Fibroblast of lung (primary cell): Measurements from ENCODE around the gene EZH1. TPM values are rescaled to one million over a fixed set of nuclear protein-coding genes. Genes with fewer than 3 reads are reported as not detected.

Source experiments
- DNase-seq, 2 donors: peaks; one replicate each; pipeline versions ENCODE4 v3.0.0 to v3.0.0-alpha.2; 2010; ENCODE audit warnings: low read depth in 2 of 2
- H2AFZ ChIP-seq: 2 replicates; pipeline ENCODE4 v1.5.1; 2012; ENCODE audit warnings: low read length, control low read depth, inconsistent platforms
- H3K27ac ChIP-seq: 2 replicates; pipeline ENCODE4 v1.5.1; 2011; ENCODE audit warnings: low read length, control low read depth; ENCODE audit not compliant: insufficient read depth
- H3K27me3 ChIP-seq: 2 replicates; pipeline ENCODE4 v1.5.1; 2011; ENCODE audit warnings: mild to moderate bottlenecking, low read length; ENCODE audit not compliant: control insufficient read depth, insufficient read depth
- H3K36me3 ChIP-seq: 2 replicates; pipeline ENCODE4 v1.5.1; 2011; ENCODE audit warnings: low read length; ENCODE audit not compliant: control insufficient read depth, insufficient read depth
- H3K4me1 ChIP-seq: 2 replicates; pipeline ENCODE4 v1.5.1; 2011; ENCODE audit warnings: low read length; ENCODE audit not compliant: control insufficient read depth, insufficient read depth; ENCODE audit errors: extremely low read depth
- H3K4me2 ChIP-seq: 2 replicates; pipeline ENCODE4 v1.5.1; 2011; ENCODE audit warnings: low read length, control low read depth; ENCODE audit not compliant: insufficient read depth; ENCODE audit errors: extremely low read depth
- H3K4me3 ChIP-seq, 4 experiments: fragments of 200-600 bp in 1 of 4; sonication (generic) in 1 of 4; replicated peaks in 1 of 4; 2 replicates each; pipeline ENCODE4 v1.5.1; 2011 to 2016; ENCODE audit warnings: low read length in 4 of 4, low read depth in 3 of 4, mild to moderate bottlenecking in 3 of 4, control low read depth in 2 of 4, inconsistent platforms in 1 of 4, mixed read lengths in 1 of 4; ENCODE audit not compliant: insufficient read depth in 1 of 4; ENCODE audit errors: control extremely low read depth in 1 of 4
- H3K79me2 ChIP-seq: 2 replicates; pipeline ENCODE4 v1.5.1; 2012; ENCODE audit warnings: mild to moderate bottlenecking, low read length, inconsistent platforms; ENCODE audit not compliant: control insufficient read depth, insufficient read depth
- H3K9ac ChIP-seq: 2 replicates; pipeline ENCODE4 v1.5.1; 2011; ENCODE audit warnings: mild to moderate bottlenecking, low read length, control low read depth; ENCODE audit not compliant: insufficient read depth
- H3K9me3 ChIP-seq: 2 replicates; pipeline ENCODE4 v1.5.1; 2012; ENCODE audit warnings: low read depth, low read length; ENCODE audit not compliant: control insufficient read depth, insufficient read depth
- H4K20me1 ChIP-seq: 2 replicates; pipeline ENCODE4 v1.5.1; 2011; ENCODE audit warnings: low read length; ENCODE audit not compliant: control insufficient read depth, insufficient read depth; ENCODE audit errors: extremely low read depth
- EZH2 ChIP-seq: IDR thresholded peaks from 2 replicates; pipeline ENCODE4 v1.5.1; 2012; ENCODE audit warnings: low read length, control low read depth, mild to moderate bottlenecking; ENCODE audit errors: missing control alignments
- polyA plus RNA-seq, 2 donors: library from polyadenylated mRNA; depleted of rRNA in 1 of 2; stranded (reverse) in 1 of 2; unstranded in 1 of 2; fragments of >200 nt; gene quantifications; 2 replicates each; pipeline ENCODE4 v1.2.1, GENCODE V29; 2011 to 2012; ENCODE audit warnings: missing spikeins in 1 of 2
- total RNA-seq: library from RNA; depleted of rRNA; stranded (reverse); fragments of >200 nt; gene quantifications from 2 replicates; pipeline ENCODE4 v1.2.1, GENCODE V29; 2014
- TF ChIP-seq, protein P1 (sequence below), 2 donors: IDR thresholded peaks in 1 of 2; conservative IDR thresholded peaks in 1 of 2; 1 replicate in 1 of 2; 2 replicates in 1 of 2; pipeline ENCODE4 v1.5.1; 2011 to 2012; ENCODE audit warnings: low read length in 2 of 2, control low read depth in 1 of 2, inconsistent platforms in 1 of 2, low read depth in 1 of 2, mild to moderate bottlenecking in 1 of 2

Gene EZH1
- total and polyA plus RNA-seq, 2 donors (not counting 1 experiment from before 2014, with no cell fraction given) = 28.6 to 31.9 TPM

DNA sequence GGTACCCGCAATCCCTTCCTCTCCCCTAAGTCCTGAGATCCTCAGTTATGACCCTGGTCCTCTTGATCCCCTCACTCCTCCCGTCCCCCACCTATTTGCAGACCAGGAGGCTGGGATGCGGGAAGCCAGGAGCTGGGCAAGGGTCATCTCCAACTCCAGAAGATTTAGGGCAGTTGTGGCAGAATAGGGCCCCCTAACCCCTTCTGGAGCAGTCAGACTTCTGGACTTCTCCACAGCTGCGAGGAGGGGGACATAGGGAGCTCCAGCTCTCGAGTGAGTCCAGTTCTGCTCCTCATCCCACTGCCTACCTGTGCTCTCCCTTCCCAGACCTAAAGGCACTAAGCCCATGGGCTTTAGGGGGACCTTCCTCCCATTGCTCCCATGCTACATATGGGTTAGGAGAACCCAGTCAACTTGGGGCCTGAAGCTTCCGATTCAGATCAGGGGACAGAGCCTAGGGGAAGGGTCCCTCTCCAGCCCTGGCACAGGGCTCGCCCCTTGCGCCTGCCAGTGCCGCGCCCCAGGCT, 36.9 kb upstream of the EZH1 start:
- TF ChIP-seq, protein P1, sequence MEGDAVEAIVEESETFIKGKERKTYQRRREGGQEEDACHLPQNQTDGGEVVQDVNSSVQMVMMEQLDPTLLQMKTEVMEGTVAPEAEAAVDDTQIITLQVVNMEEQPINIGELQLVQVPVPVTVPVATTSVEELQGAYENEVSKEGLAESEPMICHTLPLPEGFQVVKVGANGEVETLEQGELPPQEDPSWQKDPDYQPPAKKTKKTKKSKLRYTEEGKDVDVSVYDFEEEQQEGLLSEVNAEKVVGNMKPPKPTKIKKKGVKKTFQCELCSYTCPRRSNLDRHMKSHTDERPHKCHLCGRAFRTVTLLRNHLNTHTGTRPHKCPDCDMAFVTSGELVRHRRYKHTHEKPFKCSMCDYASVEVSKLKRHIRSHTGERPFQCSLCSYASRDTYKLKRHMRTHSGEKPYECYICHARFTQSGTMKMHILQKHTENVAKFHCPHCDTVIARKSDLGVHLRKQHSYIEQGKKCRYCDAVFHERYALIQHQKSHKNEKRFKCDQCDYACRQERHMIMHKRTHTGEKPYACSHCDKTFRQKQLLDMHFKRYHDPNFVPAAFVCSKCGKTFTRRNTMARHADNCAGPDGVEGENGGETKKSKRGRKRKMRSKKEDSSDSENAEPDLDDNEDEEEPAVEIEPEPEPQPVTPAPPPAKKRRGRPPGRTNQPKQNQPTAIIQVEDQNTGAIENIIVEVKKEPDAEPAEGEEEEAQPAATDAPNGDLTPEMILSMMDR (conservative IDR thresholded peaks at IDR 0.05 in 1 of 2, IDR thresholded peaks at IDR 0.05 in 1 of 2; ENCODE audit: low read depth in 1 of 2, low read length in 2 of 2) = no peak
- peak; percentile 33 for TF ChIP-seq EZH2
- Histone ChIP-seq H4K20me1 (no peaks in the 10 kb centered on the region), H3K36me3 (peaks cover 4% of the 10 kb centered on the region), H3K27ac (no peak overlapping the region), H3K27me3 (peaks cover 10% of the 10 kb centered on the region), H3K79me2 (no peaks in the 10 kb centered on the region), H3K9me3 (no peaks in the 10 kb centered on the region), H3K4me1 (peaks cover 19% of the 10 kb centered on the region), H3K9ac (no peak overlapping the region), H3K4me2 (peak overlapping the region; percentile 78), H3K4me3 (peak overlapping the region; percentile 46 to 57 (median 52)), H2AFZ (no peak overlapping the region)
- DNase-seq = no peak

DNA sequence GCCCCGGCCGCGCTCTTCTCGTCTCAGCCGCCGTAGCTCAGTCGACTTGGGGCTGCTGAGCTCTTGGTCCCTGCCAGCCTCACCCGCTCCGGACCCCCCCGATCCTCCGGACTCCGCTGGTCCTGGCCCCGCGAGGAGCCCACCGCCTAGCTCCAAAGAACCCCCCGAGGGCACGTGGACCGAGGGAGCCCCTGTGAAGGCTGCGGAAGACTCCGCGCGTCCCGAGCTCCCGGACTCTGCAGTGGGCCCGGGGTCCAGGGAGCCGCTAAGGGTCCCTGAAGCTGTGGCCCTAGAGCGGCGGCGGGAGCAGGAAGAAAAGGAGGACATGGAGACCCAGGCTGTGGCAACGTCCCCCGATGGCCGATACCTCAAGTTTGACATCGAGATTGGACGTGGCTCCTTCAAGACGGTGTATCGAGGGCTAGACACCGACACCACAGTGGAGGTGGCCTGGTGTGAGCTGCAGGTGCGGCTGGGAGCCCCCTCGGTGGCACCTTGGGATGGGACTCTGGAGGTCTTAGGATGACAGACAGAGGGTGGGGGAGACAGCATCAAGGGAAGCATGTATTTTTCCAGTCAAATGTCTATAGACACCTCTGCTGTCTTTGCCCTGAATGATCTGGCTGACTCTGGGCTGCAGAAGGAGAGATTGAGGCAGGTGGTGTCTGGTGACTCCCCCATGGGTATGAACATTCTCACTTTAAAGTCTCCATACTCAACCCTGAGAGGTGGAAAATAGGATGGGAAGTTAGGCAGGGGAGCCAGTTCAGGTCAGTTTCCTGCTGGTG, 36.2 kb upstream of the EZH1 start:
- Histone ChIP-seq H3K79me2 (no peaks in the 10 kb centered on the region), H3K9me3 (no peaks in the 10 kb centered on the region), H4K20me1 (no peaks in the 10 kb centered on the region), H3K4me2 (peak overlapping the region; percentile 78), H3K27ac (peak overlapping the region; percentile 20), H3K4me1 (peaks cover 19% of the 10 kb centered on the region), H3K9ac (peak overlapping the region; percentile 37), H2AFZ (no peak overlapping the region), H3K36me3 (peaks cover 4% of the 10 kb centered on the region), H3K4me3 (peak overlapping the region; percentile 46 to 57 (median 52)), H3K27me3 (peaks cover 10% of the 10 kb centered on the region)
- TF ChIP-seq, protein P1 (conservative IDR thresholded peaks at IDR 0.05 in 1 of 2, IDR thresholded peaks at IDR 0.05 in 1 of 2; ENCODE audit: low read depth in 1 of 2, low read length in 2 of 2) = no peak
- no peak for TF ChIP-seq EZH2
- DNase-seq = no peak

DNA sequence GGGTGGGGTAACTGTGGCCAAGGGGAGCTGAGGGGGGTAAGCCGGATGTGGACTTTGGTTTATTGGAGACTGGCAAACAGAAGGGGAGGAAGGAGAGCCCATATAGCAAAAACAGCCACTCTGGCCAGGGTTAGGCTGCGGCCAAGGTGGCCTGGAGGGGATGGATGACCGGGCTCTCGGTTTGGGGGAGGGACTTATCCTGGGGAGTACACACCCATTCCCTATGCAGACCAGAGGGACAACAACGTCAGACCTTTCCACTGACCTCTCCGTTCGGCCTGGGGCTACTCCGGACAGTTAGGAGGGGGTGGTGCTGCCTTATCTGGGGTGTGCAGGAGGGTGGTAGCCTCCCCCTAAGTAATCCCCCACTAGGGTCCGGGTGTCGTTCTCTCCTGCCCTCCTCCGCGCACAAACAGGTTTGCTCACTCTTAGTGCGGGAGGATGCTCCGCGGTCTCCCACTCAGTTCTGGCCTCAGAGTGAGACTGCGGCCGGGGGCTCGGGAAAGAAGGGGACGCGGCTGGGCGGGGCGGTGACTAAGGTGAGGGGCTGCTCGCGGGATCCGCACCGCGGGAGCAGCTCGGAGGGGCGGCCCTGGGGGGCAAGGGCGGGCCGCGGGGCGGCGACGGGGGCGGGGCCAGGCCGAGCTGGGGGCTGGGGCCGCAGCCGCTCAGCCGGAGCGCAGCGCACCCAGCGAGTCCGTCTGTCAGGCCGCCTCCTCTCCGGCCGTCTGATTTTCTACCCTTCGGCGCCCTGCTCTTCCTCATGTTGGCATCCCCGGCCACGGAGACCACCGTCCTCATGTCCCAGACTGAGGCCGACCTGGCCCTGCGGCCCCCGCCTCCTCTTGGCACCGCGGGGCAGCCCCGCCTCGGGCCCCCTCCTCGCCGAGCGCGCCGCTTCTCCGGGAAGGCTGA, 35.4 kb upstream of the EZH1 start, which contains the start of gene WNK4:
Gene WNK4 (plus strand): TSS at position 675 of the 915 bp plus-strand sequence. CDS start 89 bp downstream, at position 764.
- Histone ChIP-seq H3K4me1 (peaks cover 19% of the 10 kb centered on the region), H3K9ac (peak within 1 kb of the TSS; percentile 37), H4K20me1 (no peaks in the 10 kb centered on the region), H3K27ac (peak within 1 kb of the TSS; percentile 27), H2AFZ (peak within 1 kb of the TSS; percentile 39), H3K4me2 (peak within 1 kb of the TSS; percentile 78), H3K9me3 (no peaks in the 10 kb centered on the region), H3K4me3 (peak within 1 kb of the TSS; percentile 46 to 57 (median 52)), H3K79me2 (no peaks in the 10 kb centered on the region), H3K36me3 (peaks cover 12% of the 10 kb centered on the region), H3K27me3 (peaks cover 7% of the 10 kb centered on the region)
- no peak for TF ChIP-seq EZH2
- DNase-seq = peak; percentile 23 to 49
